KOPT-K1 (cell line): ENCODE results near the gene FAM78B.

ENCODE experiments used
- H3K27ac ChIP-seq: fragments of 200-600 bp; sonication (generic); 2 replicates; pipeline ENCODE4 v1.5.1; 2016; ENCODE audit warnings: antibody characterized with exemption, mild to moderate bottlenecking, low read depth, low read length; ENCODE audit not compliant: poor library complexity, severe bottlenecking
- H3K36me3 ChIP-seq: fragments of 200-600 bp; sonication (generic); 2 replicates; pipeline ENCODE4 v1.5.1; 2017; ENCODE audit warnings: antibody characterized with exemption, mild to moderate bottlenecking, low read length, moderate library complexity; ENCODE audit not compliant: insufficient read depth
- H3K9me3 ChIP-seq: fragments of 200-600 bp; sonication (generic); 2 replicates; pipeline ENCODE4 v1.5.1; 2017; ENCODE audit warnings: antibody characterized with exemption, low read length, mild to moderate bottlenecking; ENCODE audit not compliant: insufficient read depth, poor library complexity, severe bottlenecking

FAM78B gene

GRCh38 chr1:166170726-166171125 lies 3.9 kb upstream of the FAM78B start:
- no peaks in the 10 kb centered on the region for H3K36me3 ChIP-seq
- H3K27ac ChIP-seq = no peak overlapping the region
- H3K9me3 ChIP-seq = no peaks in the 10 kb centered on the region

GRCh38 chr1:166170075-166170474 lies 3.3 kb upstream of the FAM78B start:
- Histone ChIP-seq H3K36me3 (no peaks in the 10 kb centered on the region), H3K27ac (no peak overlapping the region), H3K9me3 (no peaks in the 10 kb centered on the region)

GRCh38 chr1:166169182-166169581 lies 2.4 kb upstream of the FAM78B start:
- Histone ChIP-seq H3K36me3 (no peaks in the 10 kb centered on the region), H3K27ac (no peak overlapping the region)

GRCh38 chr1:166167572-166167925 lies 748 bp upstream of the FAM78B start:
- Histone ChIP-seq H3K27ac (no peak overlapping the region), H3K9me3 (no peaks in the 10 kb centered on the region), H3K36me3 (no peaks in the 10 kb centered on the region)

More at GRCh38 chr1:166169182-166169581, 2.4 kb upstream of the FAM78B start:
- no peaks in the 10 kb centered on the region for H3K9me3 ChIP-seq

GRCh38 chr1:166166329-166166697 lies 488 bp downstream of the FAM78B start:
- H3K9me3 ChIP-seq = no peaks in the 10 kb centered on the region
- H3K36me3 ChIP-seq = no peaks in the 10 kb centered on the region
- H3K27ac ChIP-seq = no peak overlapping the region

GRCh38 chr1:166165661-166166328 lies 1.0 kb downstream of the FAM78B start:
- Histone ChIP-seq H3K27ac (no peak overlapping the region), H3K36me3 (no peaks in the 10 kb centered on the region), H3K9me3 (no peaks in the 10 kb centered on the region)

- Histone ChIP-seq H3K27ac (no peak overlapping the region), H3K36me3 (no peaks in the 10 kb centered on the region), H3K9me3 (no peaks in the 10 kb centered on the region)
Measured at GRCh38 chr1:166164995-166165660, 1.7 kb downstream of the FAM78B start.

- no peak overlapping the region for H3K27ac ChIP-seq
Measured at GRCh38 chr1:166164646-166164994, 2.2 kb downstream of the FAM78B start.

GRCh38 chr1:166159656-166160055 lies 7.1 kb downstream of the FAM78B start:
- no peaks in the 10 kb centered on the region for H3K36me3 ChIP-seq
- no peaks in the 10 kb centered on the region for H3K9me3 ChIP-seq
- no peak overlapping the region for H3K27ac ChIP-seq

More at GRCh38 chr1:166164646-166164994, 2.2 kb downstream of the FAM78B start:
- H3K9me3 ChIP-seq = no peaks in the 10 kb centered on the region
- H3K36me3 ChIP-seq = no peaks in the 10 kb centered on the region

- no peaks in the 10 kb centered on the region for H3K36me3 ChIP-seq
- no peaks in the 10 kb centered on the region for H3K9me3 ChIP-seq
- H3K27ac ChIP-seq = no peak overlapping the region
Measured at GRCh38 chr1:166156674-166157073, 10.1 kb downstream of the FAM78B start.

- Histone ChIP-seq H3K36me3 (no peaks in the 10 kb centered on the region), H3K27ac (no peak overlapping the region), H3K9me3 (no peaks in the 10 kb centered on the region)
Measured at GRCh38 chr1:166155108-166155507, 11.7 kb downstream of the FAM78B start.

GRCh38 chr1:166153525-166154314 lies 13.1 kb downstream of the FAM78B start:
- Histone ChIP-seq H3K9me3 (no peaks in the 10 kb centered on the region), H3K27ac (no peak overlapping the region), H3K36me3 (no peaks in the 10 kb centered on the region)

- no peak overlapping the region for H3K27ac ChIP-seq
- no peaks in the 10 kb centered on the region for H3K36me3 ChIP-seq
- no peaks in the 10 kb centered on the region for H3K9me3 ChIP-seq
Measured at GRCh38 chr1:166152978-166153377, 13.8 kb downstream of the FAM78B start.

GRCh38 chr1:166151804-166152203 lies 15.0 kb downstream of the FAM78B start:
- H3K9me3 ChIP-seq = no peaks in the 10 kb centered on the region
- no peaks in the 10 kb centered on the region for H3K36me3 ChIP-seq
- H3K27ac ChIP-seq = no peak overlapping the region

GRCh38 chr1:166145499-166145898 lies 21.3 kb downstream of the FAM78B start:
- Histone ChIP-seq H3K36me3 (no peaks in the 10 kb centered on the region), H3K27ac (no peak overlapping the region), H3K9me3 (no peaks in the 10 kb centered on the region)
